Activated CD4-positive, alpha-beta T cell treated with anti-CD3 and anti-CD28 coated beads for 24 hours (primary cell): ENCODE data around the gene BOD1L1.

Experiments used
- DNase-seq, 2 donors: peaks; one replicate each; pipeline ENCODE4 v3.0.0-alpha.2; 2020; ENCODE audit warnings: low read depth in 2 of 2

Gene BOD1L1

DNA sequence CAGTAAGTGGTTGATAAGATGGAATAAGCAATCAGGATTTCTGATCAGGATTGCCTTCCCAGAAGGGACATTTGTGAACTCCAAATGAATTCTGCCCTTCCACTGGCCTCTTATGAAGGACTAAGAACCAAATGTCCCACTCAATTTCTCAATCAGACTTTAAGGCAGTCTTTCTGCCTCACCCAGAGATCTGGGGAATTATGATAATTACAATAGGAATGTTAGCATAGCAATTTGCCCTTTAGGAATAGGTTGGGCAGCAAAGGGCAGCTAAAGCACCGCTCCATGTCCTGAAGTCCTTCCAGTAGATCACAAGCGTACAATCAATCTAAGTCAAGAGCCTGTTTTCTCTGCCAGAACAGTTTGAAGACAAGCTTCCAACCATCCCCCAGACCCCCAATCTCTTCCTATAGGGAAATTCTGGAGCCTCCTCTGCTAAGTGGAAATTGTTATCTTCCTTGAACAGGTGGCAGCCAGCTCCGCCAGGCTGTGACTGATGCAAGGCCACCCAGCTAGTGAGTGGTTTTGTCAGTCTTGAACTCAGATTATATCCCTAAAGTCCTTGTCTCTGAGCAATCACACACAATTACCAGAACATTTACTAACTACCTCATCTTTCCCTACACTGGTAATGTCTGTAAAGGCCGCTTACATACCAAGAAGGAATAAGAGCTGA is 101.8 kb downstream of the BOD1L1 start:
- no peak for DNase-seq

- DNase-seq, result no peak
These were observed 102.9 kb downstream of the BOD1L1 start for GRCh38 chr4:13524504-13525243.

DNA sequence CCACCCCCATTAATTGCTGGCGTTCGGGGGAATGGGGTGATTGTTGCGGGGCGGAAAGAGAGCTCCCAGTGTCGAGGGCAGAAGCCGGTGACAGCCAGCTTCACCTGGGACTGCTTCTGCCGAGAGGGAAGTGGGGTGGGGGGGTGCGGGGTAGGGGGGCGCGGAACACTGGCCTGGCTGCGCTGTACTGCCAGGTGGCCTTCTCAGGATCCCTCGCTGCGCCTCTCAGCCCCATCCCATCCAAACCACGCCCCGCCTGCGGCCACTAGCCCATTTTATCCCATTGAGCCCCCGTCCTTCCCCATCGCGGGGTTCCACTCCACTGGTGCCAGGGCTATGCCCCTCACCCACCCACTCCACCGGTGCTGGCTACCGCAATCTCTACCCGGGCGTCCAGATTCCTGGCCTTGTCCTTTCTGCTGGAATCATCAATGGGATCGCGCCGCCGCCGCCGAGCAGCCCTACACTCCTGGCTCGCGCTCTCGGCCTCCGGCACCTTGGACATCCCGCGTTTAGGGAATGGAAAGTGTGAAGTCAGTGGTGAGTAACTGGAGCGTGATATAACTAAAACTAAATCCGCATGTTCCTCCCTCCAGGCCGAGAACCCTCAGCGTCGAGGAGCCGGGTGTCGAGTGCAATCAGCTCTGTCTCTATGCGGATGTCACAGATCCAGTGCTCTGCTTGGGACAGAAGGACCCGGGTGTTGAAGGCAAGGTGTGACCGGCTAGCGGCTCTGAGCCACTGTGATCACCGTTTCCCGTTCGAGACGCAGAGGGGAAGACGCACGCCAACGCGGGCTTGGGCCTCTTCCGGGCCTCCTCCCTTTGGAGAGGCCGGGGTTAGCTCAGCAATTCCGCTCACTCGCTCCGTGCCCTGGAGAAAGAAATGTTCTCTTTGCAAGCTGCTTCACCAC is 103.7 kb downstream of the BOD1L1 start:
- DNase-seq, result no peak

GRCh38 chr4:13523105-13523477 is 104.4 kb downstream of the BOD1L1 start:
- DNase-seq, result no peak

DNA sequence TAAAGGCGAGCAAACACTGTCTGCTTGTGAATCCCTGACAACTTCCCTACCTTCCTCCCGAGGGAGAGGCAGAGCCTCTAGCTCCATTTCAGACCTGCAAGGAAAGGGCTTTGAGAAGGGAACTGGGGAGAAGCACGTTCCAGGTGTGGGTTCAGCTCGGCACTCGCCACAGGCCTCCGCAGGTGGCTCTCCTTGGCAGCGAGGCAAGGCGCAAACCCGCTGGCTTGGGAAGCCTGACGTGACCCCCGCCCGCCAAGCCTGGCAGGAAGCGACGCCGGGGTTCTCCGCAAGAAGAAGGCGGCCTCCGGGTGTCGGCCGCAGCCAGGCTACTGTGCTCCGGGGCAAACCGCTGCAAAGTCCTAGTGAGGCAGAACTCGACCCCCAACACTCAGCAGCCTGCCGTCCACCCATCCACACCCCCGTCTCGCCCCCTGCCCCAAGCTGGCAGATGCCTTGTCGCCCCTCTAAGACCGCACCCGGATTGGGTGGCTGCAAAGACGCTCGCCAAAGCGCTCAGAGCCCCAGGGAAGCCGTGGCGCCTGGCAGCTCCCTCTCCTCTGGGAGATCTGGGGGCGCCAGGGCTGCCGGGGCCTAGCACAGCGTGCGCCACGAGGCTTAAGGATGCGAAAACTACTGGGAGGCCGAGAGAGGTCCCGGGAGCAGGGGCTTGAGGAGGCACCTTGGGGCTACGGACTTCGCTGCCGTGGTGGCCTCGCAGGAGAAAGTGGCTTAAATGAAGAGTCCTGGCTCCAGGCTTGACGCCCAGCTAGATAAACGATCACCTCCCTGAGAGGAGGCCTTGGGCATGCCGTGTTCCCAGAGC is 105.0 kb downstream of the BOD1L1 start:
- no peak for DNase-seq

- no peak for DNase-seq
These were observed 106.5 kb downstream of the BOD1L1 start for GRCh38 chr4:13521047-13521446.
